ENCODE measurements around the gene AMFR. TPM values are rescaled to one million over a fixed set of nuclear protein-coding genes. Genes with fewer than 3 reads are reported as not detected.

The AMFR gene
- total RNA-seq, 1 experiment from 2014 or later, result 89.4 TPM

DNA sequence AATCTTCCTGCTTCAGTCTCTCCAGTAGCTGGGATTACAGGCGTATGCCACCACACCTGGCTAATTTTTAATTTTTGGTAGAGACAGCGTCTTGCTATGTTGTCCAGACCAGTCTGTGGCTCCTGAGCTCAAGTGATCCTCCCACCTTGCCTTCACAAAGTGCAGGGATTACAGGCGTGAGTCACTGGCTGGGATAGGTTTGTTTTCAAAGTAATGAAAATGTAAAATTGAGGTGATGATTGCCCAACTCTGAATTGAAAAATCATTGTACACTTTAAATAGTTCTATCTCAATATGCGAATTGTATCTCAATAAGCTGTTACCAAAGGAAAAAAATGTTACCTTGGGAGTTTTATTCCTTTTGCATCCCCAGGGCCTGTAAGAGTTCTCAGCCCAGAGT lies 1.2 kb upstream of the AMFR start:
- Histone ChIP-seq H3K9me3 (ENCODE audit: insufficient read depth, low read depth) (no peaks in the 10 kb centered on the region), H4K20me1 (ENCODE audit: insufficient read depth) (no peaks in the 10 kb centered on the region), H3F3A (ENCODE audit: insufficient read depth, low read depth) (peaks cover 42% of the 10 kb centered on the region), H3K9me2 (ENCODE audit: insufficient read depth) (no peaks in the 10 kb centered on the region), H3K36me3 (ENCODE audit: low read depth) (0 out of 2 replicates have a peak, but pooled peaks cover 3% of the 10 kb centered on the region), H3K4me3 (no peak overlapping the region), H3K27me3 (ENCODE audit: insufficient read depth, low read depth) (no peaks in the 10 kb centered on the region), H2AFZ (no peak overlapping the region), H3K4me1 (replicated peaks; ENCODE audit: insufficient read depth) (peaks cover 31% of the 10 kb centered on the region), H3K79me2 (ENCODE audit: low read depth) (peaks cover 33% of the 10 kb centered on the region), H3K4me2 (no peak overlapping the region), H3K27ac (peak overlapping the region; percentile 19; the same call in 1 of the 2 replicates)
- intact Hi-C loops (cut with micrococcal nuclease; ENCODE audit: unreplicated experiment), result no loop called here
- no TSS peak for BruUV-seq (replicated peaks)
- ChIA-PET CTCF (interaction anchor here (0.6 kb wide), 1 partner anchor 585 kb away, joined by 3 read pairs; no protein-coding TSS in a partner anchor), POLR2A (ENCODE audit: unreplicated experiment) (no interaction called here)
- peak in 1 of 2 experiments; percentile 44 for DNase-seq
- TF ChIP-seq EZH2 (IDR thresholded peaks at IDR 0.05; ENCODE audit: low read depth), result no peak
- TF ChIP-seq CTCF (conservative IDR thresholded peaks at IDR 0.05), result no peak

DNA sequence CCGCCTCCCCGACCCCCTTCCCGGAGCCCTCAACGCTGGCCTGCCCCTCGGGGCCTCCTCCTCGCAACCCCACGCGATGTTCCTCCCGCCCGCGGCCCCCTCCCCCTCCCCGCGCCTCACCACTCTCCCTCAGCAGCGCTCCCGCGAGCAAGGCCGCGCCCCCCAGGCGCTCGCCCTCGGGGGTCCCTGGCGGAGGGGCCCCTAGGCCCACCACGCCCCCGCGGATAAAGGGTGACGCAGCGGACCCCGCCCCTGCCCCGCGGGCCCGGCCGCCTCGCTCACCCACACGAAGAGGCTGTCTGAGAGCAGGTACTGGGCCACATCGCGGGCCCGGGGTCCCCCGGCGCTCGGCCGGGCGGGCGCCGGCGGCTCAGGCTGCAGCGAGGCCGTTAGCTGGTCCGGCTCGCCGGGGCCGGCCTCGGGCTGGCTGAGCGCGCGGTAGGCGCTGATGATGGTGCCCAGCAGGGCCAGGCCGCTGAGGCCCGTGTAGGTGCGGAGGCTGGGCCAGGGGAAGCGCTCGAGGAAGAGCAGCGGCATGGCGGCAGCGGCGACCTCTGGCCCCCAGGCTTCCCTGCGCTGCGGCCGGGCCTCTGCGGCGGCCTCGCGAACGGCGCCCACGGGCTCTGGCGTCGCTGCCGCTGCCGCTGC lies 430 bp downstream of the AMFR start:
- intact Hi-C loops (cut with micrococcal nuclease; ENCODE audit: unreplicated experiment), result loop anchor here (2.0 kb wide), 2 partner anchors 26 to 100 kb away; partner anchors contain the start of genes NUDT21 and OGFOD1
- H2AFZ ChIP-seq, result peak overlapping the region; percentile 58
- H3K36me3 ChIP-seq (ENCODE audit: low read depth), result no peaks in the 10 kb centered on the region
- CTCF ChIA-PET, result no interaction called here
- peak overlapping the region; percentile 64 for H3K4me3 ChIP-seq
- no peaks in the 10 kb centered on the region for H3K9me2 ChIP-seq (ENCODE audit: insufficient read depth)
- H3K9me3 ChIP-seq (ENCODE audit: insufficient read depth, low read depth), result no peaks in the 10 kb centered on the region
- peak overlapping the region; percentile 94 for H3K4me2 ChIP-seq
- H4K20me1 ChIP-seq (ENCODE audit: insufficient read depth), result no peaks in the 10 kb centered on the region
- peaks cover 48% of the 10 kb centered on the region for H3K4me1 ChIP-seq (replicated peaks; ENCODE audit: insufficient read depth)
- no peak for DNase-seq
- peaks cover 50% of the 10 kb centered on the region for H3K79me2 ChIP-seq (ENCODE audit: low read depth)
- peaks cover 51% of the 10 kb centered on the region for H3F3A ChIP-seq (ENCODE audit: insufficient read depth, low read depth)
- H3K27ac ChIP-seq, result peak overlapping the region; percentile 7
- TF ChIP-seq CTCF (conservative IDR thresholded peaks at IDR 0.05) (no peak), EZH2 (IDR thresholded peaks at IDR 0.05; ENCODE audit: low read depth) (no peak)
- H3K27me3 ChIP-seq (ENCODE audit: insufficient read depth, low read depth), result no peaks in the 10 kb centered on the region
- POLR2A ChIA-PET (ENCODE audit: unreplicated experiment), result no interaction called here
- BruUV-seq (replicated peaks), result no TSS peak

GRCh38 chr16:56424404-56424764 lies 961 bp downstream of the AMFR start:
- Histone ChIP-seq H3K9me3 (ENCODE audit: insufficient read depth, low read depth) (no peaks in the 10 kb centered on the region), H3K4me1 (replicated peaks; ENCODE audit: insufficient read depth) (peaks cover 53% of the 10 kb centered on the region), H3K36me3 (ENCODE audit: low read depth) (no peaks in the 10 kb centered on the region), H2AFZ (peak overlapping the region; percentile 58), H3K4me2 (peak overlapping the region; percentile 94), H3F3A (ENCODE audit: insufficient read depth, low read depth) (peaks cover 53% of the 10 kb centered on the region), H4K20me1 (ENCODE audit: insufficient read depth) (no peaks in the 10 kb centered on the region), H3K79me2 (ENCODE audit: low read depth) (peaks cover 55% of the 10 kb centered on the region), H3K27me3 (ENCODE audit: insufficient read depth, low read depth) (no peaks in the 10 kb centered on the region), H3K9me2 (ENCODE audit: insufficient read depth) (no peaks in the 10 kb centered on the region), H3K27ac (peak overlapping the region; percentile 7), H3K4me3 (peak overlapping the region; percentile 64)
- no TSS peak for BruUV-seq (replicated peaks)
- TF ChIP-seq EZH2 (IDR thresholded peaks at IDR 0.05; ENCODE audit: low read depth), result no peak
- no peak for TF ChIP-seq CTCF (conservative IDR thresholded peaks at IDR 0.05)
- CTCF ChIA-PET, result no interaction called here
- intact Hi-C loops (cut with micrococcal nuclease; ENCODE audit: unreplicated experiment), result loop anchor here (2.0 kb wide), 2 partner anchors 26 to 100 kb away; partner anchors contain the start of genes NUDT21 and OGFOD1
- POLR2A ChIA-PET (ENCODE audit: unreplicated experiment), result no interaction called here
- no peak for DNase-seq
